Left lobe of liver (tissue), 2 donors: ENCODE measurements around the gene SCLY. TPM values are rescaled to one million over a fixed set of nuclear protein-coding genes. Genes with fewer than 3 reads are reported as not detected.
"Not testable (repeated sequence)": the region's sequence is repeated elsewhere in the genome, so short reads cannot be mapped to it uniquely, and the experiment has no call there.

ENCODE experiments used
- ATAC-seq: fragments of 200-7000 bp; cut with Tn5 transposase; one replicate; pipeline ENCODE4 v1.9.1; 2020; ENCODE audit warnings: mild to moderate bottlenecking, moderate library complexity
- DNase-seq: peaks from one replicate; pipeline ENCODE4 v3.0.0-alpha.2; 2020; ENCODE audit warnings: low spot score
- total RNA-seq: library from RNA; stranded (reverse); gene quantifications from one replicate; pipeline ENCODE4 v1.2.1, GENCODE V29; 2021
- donor health status: DM: no; HTN: no; CAD: no; lungs with moderate emphysema.
- donor health status: DM: no; HTN: yes; CAD: no.

Gene SCLY
- total RNA-seq, 1 donor from 2014 or later, result 40.6 TPM

DNA sequence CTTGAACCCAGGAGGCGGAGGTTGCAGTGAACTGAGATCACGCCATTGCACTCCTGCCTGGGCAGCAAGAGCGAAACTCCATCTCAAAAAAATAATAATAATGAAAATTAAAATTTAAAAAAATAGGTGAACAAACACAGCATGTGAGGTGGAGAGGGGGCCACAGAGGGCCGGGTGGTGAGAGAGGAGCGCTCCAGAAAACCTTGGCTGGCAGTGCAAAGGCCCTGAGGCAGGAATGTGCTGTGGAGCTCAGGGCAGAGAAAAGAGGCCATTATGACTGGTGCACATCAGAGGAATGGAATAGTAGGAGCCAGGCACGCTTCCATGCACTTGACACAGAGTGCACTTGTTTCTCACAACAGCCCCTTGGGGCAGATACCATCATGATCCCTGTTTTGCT is 21.6 kb upstream of the SCLY start:
- DNase-seq, result no peak
- ATAC-seq, result no peak

DNA sequence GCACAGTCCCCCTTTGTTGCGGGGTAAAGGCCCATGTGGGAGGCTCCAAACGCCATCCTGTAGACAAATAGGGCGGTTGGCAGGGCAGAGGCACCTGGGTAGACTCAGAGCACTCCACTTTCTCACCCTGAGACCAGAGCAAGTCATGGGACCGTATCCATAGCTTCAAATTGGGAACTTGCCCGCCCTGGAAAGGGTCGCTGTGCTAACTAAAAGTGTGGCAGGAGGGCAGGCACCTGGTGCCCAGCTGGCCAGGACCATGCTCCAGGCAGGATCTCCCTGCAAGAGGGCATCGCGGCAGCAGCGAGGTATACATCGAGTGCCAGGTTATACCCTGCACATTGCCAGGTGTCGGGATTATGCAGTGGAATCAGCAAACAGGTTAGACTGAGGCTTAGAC is 20.8 kb upstream of the SCLY start:
- peak; percentile 40 for DNase-seq
- no peak for ATAC-seq

GRCh38 chr2:238040918-238041317 is 19.9 kb upstream of the SCLY start:
- no peak for ATAC-seq
- no peak for DNase-seq

GRCh38 chr2:238042090-238042489 is 18.7 kb upstream of the SCLY start:
- no peak for DNase-seq
- no peak for ATAC-seq

GRCh38 chr2:238042849-238043584 is 17.8 kb upstream of the SCLY start:
- peak; percentile 37 for ATAC-seq
- DNase-seq, result no peak

GRCh38 chr2:238043851-238044250 is 16.9 kb upstream of the SCLY start:
- no peak for ATAC-seq

GRCh38 chr2:238045575-238045974 is 15.2 kb upstream of the SCLY start:
- ATAC-seq, result no peak
- DNase-seq, result no peak

More at GRCh38 chr2:238043851-238044250, 16.9 kb upstream of the SCLY start:
- no peak for DNase-seq

DNA sequence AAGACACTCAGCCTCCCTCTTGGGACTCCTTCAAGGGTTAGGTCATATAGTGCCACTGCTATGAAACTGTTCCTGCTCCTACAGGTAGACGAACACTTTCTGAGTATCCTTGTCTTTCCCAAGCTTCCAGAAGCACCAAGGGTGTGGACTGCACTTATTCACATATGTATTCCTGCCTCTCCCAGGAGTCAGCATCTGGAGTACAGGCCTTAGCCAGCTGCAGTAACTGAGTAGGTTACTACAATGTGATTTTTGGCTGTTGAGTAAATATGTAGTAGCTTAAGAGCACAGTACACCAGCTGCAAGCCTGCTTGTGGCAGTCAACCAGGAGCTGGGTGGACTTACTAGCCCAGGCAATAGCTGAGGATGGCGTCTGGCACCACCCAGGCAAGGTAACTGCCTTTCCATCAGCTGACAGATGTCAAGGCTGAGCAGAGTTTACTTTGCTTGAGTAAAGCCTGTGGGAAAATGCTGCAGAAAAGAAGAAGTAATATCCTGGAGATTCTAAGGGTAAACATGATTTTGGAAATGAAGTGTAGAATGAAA is 14.0 kb upstream of the SCLY start:
- peak; percentile 21 for DNase-seq
- no peak for ATAC-seq

DNA sequence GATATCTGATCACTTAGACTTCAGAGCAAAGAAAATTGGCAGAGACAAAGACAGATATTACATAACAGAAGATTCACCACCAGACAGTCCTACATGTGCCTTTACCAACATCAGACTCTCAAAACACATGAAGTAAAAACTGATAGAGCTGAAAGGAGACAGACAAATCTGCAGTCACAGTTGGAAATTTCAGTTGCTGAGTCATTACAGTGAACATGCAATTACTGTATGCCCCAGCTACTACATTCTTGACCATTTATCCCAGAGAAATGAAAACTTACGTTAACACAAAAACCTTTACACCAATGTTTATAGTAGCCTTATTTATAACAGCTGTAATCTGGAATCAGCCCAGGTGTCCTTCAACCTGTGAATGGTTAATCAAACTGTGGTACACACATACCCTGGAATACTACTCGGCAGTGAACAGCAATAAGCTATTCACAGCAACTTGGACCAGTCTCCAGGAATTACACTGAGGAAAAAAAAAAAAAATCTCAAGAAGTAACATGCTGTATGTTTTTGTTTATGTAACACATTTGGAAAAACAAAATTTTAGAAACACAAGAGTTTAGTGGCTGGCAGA is 7.5 kb upstream of the SCLY start:
- no peak for ATAC-seq

GRCh38 chr2:238055841-238056240 is 5.0 kb upstream of the SCLY start:
- ATAC-seq, result no peak
- no peak for DNase-seq

More for the DNA sequence above, 7.5 kb upstream of the SCLY start:
- DNase-seq, result no peak

- peak; percentile 40 for DNase-seq
- ATAC-seq, result not testable (repeated sequence)
Measured at GRCh38 chr2:238057696-238058575, 2.9 kb upstream of the SCLY start.

- no peak for ATAC-seq
- no peak for DNase-seq
Measured at GRCh38 chr2:238059505-238059904, 1.3 kb upstream of the SCLY start.

- no peak for ATAC-seq
- no peak for DNase-seq
Measured at GRCh38 chr2:238060096-238060541, 682 bp upstream of the SCLY start.

DNA sequence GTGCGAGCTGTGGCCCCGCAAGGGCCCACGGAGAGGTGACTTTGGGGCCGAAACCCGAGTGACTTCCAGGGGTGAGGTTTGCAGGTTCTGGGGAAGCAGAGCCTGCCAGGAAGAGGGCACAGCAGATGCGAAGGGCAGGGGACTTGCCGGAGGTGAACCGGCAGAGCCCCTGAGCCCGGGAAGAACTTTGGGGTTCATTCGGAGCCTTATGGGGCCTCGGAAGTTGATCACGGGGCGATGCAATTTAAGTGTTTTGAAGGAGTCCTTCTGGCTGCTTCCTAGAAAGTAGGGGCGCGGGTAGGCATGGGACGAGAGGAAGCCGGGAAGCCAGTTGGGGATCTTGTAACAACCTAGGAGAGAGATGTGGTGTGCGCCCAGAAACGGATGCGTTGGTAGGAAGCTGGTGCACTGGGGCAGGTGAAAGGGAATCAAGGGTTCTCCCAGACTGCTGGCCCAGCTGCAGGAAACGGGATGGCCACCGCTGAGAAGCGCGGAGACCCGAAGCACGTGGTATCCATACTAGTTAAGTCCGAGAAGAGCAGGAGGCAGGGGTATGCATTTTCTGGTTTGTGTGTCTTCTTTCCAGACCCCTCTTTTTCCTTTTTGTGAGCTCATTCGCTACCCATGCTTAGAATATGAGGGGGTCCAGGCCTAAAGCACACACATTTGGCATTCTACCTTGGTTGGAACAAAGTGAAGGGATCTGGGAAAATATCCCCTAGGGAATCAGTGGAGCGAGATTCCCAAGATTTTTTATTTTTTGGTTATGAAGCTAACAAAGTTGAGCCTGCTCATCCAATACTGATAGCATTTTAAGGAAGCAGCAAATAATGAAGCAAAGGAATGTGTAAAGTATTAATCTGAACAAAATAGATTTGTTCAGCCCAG is 758 bp downstream of the SCLY start:
- DNase-seq (peak; percentile 55), ATAC-seq (peak; percentile 8)

DNA sequence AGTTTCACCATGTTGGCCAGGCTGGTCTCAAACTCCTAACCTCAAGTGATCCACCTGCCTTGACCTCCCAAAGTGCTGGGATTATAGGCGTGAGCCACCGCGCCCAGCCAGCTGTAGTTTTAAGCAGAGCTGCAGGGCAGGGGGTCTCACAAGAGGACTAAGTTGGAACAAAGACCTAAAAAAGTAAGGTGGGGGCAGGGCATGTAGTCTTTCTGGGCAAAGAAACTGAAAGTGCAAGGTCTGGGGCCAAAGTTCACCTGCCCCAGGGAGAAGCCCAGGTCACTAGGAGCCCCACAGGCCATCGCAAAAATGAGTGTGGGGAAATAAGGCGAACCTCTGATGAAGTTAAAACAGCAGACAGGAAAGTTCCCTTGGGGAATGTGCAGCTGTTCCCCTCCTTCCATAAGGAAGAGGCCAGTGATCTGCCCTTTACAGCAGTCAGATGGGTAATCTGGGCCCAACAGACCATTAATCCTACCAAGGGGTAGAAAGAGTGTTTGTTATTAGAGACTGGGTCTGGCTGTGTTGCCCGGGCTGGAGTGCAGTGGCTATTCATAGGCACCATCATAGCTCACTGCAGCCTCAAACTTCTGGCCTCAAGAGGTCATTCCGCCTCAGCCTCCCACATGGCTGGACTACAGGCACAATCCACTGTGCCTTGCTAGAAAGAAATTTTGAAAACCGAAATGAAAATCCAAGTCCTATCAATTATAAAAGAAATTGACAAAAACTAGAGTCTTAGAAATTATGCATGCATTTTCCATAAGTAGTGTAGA is 2.8 kb downstream of the SCLY start:
- DNase-seq, result peak; percentile 79
- ATAC-seq, result peak; percentile 35

DNA sequence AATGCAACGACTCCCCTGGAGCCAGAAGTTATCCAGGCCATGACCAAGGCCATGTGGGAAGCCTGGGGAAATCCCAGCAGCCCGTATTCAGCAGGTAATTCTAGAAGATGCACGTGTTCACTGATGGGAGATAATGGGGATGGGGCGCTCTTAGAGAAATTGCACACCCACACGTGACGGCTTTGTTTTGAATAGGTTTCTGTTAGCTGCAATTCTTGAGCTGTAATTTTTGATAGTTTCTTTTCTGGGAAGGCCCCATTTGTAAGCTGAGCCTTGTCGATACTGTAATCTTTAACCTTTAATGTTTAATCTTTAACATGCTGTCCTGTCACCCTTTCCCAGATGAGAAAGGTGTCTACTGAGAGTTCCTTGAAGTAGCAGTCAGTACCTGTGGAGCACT is 3.6 kb downstream of the SCLY start:
- ATAC-seq (peak; percentile 6), DNase-seq (peak; percentile 57)

DNA sequence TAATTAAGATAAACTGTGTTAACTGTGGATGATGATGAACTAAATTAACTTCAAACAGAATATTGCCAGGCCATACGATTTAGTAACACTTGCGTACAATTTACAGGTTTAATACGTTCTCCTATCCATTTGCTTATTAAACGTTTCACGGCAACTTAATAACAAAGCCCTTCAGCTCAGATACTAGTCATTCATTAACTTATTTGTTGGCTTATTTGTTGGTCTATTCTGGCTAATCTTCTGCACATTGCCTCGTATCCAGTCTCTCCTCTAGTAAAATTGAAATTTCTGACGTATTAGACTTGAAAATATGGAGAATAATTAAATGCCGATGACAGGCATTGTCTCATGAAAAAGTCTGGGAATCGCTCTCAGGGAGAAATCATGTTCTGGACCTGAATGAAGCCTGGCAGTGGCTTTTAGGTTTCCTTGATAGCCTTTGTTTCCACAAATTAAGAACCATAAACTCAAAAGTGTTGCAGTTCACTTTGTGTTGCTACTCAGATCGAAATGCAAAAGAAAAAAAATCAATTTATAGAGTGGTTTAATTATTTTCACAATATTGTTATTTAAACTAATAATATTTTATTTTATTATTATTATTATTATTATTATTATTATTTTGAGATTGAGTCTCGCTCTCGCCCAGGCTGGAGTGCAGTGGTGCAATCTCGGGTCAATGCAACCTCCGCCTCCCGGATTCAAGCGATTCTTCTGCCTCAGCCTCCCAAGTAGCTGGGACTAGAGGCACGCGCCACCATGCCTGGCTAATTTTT is 4.5 kb downstream of the SCLY start:
- DNase-seq (no peak), ATAC-seq (no peak)

GRCh38 chr2:238066218-238066617 is 5.4 kb downstream of the SCLY start:
- ATAC-seq (no peak), DNase-seq (no peak)

- DNase-seq, result peak; percentile 11
- ATAC-seq, result not testable (repeated sequence)
Measured at GRCh38 chr2:238066718-238067117, 5.9 kb downstream of the SCLY start.
